ENCODE data around the gene CNOT3.

The CNOT3 gene

DNA sequence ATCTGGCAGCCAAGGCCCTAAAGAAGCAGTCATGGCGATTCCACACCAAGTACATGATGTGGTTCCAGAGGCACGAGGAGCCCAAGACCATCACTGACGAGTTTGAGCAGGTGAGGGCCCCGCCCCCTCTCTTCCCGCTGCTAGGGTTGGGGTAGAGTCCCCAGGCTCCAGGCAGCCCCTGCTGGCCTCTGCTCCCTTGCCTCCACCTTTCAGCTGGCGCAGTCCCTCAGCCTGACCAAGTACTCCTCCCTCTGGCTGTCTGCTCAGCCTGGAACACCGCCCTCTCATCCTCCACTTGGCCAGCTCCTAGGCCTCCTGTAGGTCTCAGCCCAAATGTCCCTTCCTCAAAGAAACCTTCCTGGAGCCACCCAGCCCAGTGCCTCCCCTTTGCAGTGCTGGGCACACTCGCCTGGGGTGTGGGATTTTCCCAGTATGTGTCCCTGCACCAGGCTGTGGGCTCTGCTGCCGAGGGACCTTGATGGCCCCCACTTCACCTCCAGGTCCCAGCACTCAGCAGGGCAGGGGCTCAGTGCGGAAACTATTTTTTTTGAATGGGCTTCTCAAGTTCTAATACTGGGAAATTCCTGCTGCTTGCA lies 16.3 kb downstream of the CNOT3 start:
- TF ChIP-seq TAF1 (IDR thresholded peaks at IDR 0.05; ENCODE audit: borderline replicate concordance, low read depth, low read length) = no peak
- TF ChIP-seq POLR2AphosphoS5 (IDR thresholded peaks at IDR 0.05; ENCODE audit: low read depth, low read length) = peak; percentile 23; the same call in 1 of the 2 replicates
- peak; percentile 43; the same call in 1 of the 2 replicates for TF ChIP-seq POLR2A (IDR thresholded peaks at IDR 0.05; ENCODE audit: low read depth, low read length)
- FAIRE-seq (no peak), DNase-seq (ENCODE audit: insufficient read length) (no peak)

DNA sequence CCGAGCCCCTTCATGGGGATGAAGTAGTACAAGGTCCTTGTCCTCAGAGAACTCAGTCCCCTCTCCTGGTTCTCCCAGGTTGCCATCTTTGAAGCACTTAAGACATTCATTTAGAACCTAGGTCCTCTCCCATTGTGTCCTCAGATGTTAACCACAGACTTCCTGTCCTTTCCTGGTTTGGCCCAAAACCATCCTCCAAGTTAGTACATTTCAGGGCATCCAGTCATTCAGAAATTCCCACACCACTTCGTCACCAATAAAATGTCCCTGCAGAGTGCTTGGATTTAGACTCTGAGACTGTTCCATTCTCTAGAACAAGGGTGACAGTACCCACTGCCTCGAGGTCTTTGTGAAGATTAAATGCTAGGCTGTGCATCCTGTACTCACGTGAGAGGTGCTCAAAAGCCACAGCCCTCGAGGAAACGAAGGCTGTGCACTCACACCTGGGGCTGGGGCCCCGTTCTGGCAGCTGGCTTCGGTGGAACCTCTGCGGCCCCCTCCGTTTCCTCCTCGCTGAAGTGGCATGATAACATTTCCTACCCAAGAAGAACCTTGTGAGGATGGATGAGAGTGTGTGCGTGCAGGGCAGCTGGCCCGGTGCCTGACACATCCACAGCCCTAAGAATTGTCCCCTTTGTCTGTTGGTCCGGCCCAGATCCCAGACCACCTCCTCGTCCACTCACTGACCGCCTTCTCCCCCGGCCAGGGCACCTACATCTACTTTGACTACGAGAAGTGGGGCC lies 17.2 kb downstream of the CNOT3 start:
- no peak for FAIRE-seq
- TF ChIP-seq TAF1 (IDR thresholded peaks at IDR 0.05; ENCODE audit: borderline replicate concordance, low read depth, low read length) (no peak), POLR2AphosphoS5 (IDR thresholded peaks at IDR 0.05; ENCODE audit: low read depth, low read length) (no peak), POLR2A (IDR thresholded peaks at IDR 0.05; ENCODE audit: low read depth, low read length) (no peak; the same call in 1 of the 2 replicates)

DNA sequence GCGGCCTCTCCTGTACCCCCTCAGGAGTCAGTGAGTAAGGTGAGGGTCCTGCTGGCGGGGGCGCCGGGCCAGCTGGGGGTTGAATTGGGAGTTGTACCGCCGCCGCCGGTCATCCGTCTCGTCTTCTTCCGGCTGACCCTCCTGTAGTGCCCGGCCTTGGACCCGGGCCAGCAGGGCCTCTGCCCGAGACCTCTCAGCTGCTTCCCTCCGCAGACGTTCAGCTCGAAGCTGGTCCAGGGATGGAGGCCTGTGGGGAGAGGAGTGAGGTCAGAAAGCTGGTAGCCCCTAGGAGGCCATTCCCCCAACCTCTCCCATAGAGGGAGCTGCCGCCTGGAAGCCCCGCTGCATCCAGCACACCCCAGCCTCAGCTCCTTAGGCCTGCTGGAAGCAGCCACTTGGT lies 18.1 kb downstream of the CNOT3 start:
- TF ChIP-seq POLR2A (IDR thresholded peaks at IDR 0.05; ENCODE audit: low read depth, low read length) (no peak), POLR2AphosphoS5 (IDR thresholded peaks at IDR 0.05; ENCODE audit: low read depth, low read length) (no peak), TAF1 (IDR thresholded peaks at IDR 0.05; ENCODE audit: borderline replicate concordance, low read depth, low read length) (no peak)
- DNase-seq (ENCODE audit: insufficient read length) = no peak
- FAIRE-seq = no peak

More for the DNA sequence above, 17.2 kb downstream of the CNOT3 start:
- DNase-seq (ENCODE audit: insufficient read length) = no peak

DNA sequence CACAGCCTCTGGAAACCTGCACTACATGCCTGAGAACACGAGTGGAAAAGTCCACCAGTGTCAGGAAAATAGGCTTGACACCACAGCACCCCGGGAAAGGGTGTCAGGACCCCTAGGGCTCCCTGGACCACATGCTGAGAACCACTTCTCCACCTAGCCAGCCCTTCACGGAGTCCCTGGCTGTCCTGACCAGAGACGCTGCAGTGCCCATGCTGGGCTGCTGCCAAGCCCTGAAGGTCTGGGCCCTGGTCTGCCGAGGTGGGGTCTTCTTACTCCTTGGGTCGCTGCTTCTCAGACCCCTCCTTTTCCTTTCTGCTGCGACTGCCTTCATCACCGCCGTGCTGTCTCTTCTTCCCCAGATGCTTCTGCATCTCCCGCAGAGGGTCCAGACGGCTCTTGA lies 18.9 kb downstream of the CNOT3 start:
- FAIRE-seq (no peak), DNase-seq (ENCODE audit: insufficient read length) (no peak)
- no peak for TF ChIP-seq POLR2A (IDR thresholded peaks at IDR 0.05; ENCODE audit: low read depth, low read length)
- no peak for TF ChIP-seq POLR2AphosphoS5 (IDR thresholded peaks at IDR 0.05; ENCODE audit: low read depth, low read length)
- no peak for TF ChIP-seq TAF1 (IDR thresholded peaks at IDR 0.05; ENCODE audit: borderline replicate concordance, low read depth, low read length)

DNA sequence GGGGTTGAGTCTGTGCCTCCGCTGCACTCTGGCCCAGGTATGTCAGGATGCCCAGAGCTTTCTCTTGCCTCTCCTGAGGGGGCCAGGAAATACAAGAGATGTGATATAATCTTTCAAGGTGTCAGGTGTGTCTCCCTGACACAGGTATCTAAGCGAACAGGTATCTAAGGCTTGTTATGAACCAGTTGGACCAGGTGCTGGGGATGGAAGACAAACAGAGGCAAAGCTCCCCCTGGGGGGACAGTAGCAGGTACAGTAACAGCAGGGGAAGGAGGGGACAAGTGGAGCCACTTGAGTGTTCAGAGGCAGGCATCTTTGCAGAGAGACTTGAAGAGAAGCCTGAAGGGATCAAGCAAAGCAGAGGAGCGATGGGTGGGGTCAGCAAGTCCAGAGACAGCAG lies 19.4 kb downstream of the CNOT3 start:
- TF ChIP-seq TAF1 (IDR thresholded peaks at IDR 0.05; ENCODE audit: borderline replicate concordance, low read depth, low read length) (no peak), POLR2AphosphoS5 (IDR thresholded peaks at IDR 0.05; ENCODE audit: low read depth, low read length) (no peak), POLR2A (IDR thresholded peaks at IDR 0.05; ENCODE audit: low read depth, low read length) (no peak)
- DNase-seq (ENCODE audit: insufficient read length) (no peak), FAIRE-seq (no peak)

DNA sequence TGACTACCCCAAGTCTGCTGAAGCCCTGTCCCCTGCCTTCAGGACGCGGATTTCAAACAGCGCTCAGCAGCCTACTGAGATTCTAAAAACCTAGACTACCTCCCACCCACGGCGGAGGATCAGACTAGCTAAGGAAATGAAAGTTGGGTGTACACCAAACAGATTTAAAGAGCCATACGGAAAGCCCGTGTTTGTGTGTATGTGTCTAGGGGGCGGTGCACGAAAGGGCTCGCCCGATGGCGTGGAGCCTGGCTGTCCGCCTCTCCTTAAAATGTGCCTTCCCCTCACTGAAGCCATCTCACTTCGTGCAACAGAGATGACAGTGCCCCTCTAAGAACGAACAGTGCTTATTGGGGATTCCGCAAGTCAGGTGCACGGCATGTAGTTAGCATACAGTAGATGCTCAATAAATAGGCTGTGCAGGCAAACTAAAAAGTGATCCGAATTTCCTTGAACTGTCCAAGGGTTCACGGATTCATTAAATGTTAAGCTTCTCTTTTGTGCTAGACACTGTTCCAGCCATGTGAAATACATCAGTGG lies 21.3 kb downstream of the CNOT3 start:
- peak; percentile 49 for DNase-seq (ENCODE audit: insufficient read length)
- no peak for FAIRE-seq
- TF ChIP-seq POLR2A (IDR thresholded peaks at IDR 0.05; ENCODE audit: low read depth, low read length) = no peak
- no peak for TF ChIP-seq TAF1 (IDR thresholded peaks at IDR 0.05; ENCODE audit: borderline replicate concordance, low read depth, low read length)

DNA sequence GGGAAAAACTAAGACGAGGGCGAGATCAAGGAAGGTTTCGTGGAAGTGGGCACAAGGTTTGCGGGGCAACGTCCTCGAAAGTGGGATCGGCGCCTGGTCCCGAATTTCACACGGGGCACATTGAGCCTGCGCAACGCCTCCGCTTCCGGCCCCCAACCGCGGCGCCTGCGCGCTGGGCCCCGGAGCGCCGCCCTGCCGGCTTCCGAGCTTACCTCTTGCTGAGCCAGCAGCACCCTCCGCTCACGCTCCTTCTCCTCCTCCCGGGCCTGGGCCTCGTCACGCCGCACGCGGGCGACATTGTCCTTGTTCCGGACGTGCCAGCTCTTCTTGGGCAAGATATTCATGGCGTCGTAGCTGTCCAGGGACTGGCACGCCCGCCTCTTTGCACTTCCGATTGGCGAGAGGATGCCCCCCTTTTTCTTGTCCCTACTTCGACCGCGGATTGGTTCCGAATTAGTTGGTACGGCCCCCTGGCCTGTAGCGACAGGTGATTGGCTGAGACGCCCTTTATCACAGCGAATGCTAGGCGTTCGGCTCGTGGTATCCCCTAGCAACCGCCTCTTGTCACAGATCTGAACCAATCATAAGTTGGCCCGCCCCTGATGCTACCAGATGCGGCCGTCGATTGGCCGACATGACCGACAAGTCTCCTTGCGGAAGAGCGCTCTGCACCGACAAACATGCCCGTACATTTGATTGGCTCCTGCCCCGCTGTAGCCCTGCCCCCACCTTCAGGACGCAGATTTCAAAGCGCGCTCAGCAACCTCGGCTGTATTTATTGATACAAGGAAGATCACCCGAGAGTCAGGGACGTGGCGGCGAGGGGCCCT lies 22.0 kb downstream of the CNOT3 start, which contains the start of gene LENG1:
TSS of gene LENG1 (minus strand) at position 370 of the 830 bp plus-strand sequence. CDS start at position 344, 26 bp downstream.
- TF ChIP-seq TAF1 (IDR thresholded peaks at IDR 0.05; ENCODE audit: borderline replicate concordance, low read depth, low read length) (peak; percentile 57; the same call in 1 of the 2 replicates), POLR2AphosphoS5 (IDR thresholded peaks at IDR 0.05; ENCODE audit: low read depth, low read length) (peak; percentile 82), POLR2A (IDR thresholded peaks at IDR 0.05; ENCODE audit: low read depth, low read length) (peak; percentile 86)
- DNase-seq (ENCODE audit: insufficient read length) = peak; percentile 97
- peak; percentile 100 for FAIRE-seq

DNA sequence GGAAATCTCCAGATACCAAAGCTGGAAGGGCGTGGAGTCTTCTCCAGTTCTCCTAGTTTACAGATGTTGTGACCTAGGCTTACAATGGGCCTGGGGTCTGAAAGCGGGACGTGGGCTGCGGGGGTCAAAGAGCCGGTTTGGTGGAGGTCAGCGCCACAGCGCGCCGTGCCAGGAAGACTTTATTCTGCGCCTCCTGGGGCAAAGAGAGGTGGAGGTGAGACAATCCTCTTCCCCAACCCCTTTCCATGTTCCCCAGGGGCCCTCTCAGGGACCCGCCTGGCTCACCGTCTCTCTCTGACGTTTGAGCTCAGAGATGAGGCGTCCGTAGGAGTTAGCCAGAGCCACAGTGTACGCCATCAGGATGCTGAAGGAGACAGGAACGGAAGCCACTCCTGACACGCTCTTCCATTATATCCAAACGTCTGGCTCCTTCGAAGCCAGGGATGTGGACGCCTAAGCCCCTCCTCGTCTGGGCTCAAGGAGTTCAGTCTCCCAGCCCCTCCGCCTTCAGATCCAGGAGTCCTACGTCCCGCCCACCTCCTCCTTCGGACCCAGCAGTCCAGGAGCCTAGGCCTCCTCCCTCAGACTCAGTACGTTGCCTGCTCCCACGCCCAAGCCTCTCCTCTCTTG lies 22.7 kb downstream of the CNOT3 start:
- no peak for DNase-seq (ENCODE audit: insufficient read length)
- no peak for FAIRE-seq
- TF ChIP-seq TAF1 (IDR thresholded peaks at IDR 0.05; ENCODE audit: borderline replicate concordance, low read depth, low read length) (no peak), POLR2A (IDR thresholded peaks at IDR 0.05; ENCODE audit: low read depth, low read length) (no peak), POLR2AphosphoS5 (IDR thresholded peaks at IDR 0.05; ENCODE audit: low read depth, low read length) (no peak)

DNA sequence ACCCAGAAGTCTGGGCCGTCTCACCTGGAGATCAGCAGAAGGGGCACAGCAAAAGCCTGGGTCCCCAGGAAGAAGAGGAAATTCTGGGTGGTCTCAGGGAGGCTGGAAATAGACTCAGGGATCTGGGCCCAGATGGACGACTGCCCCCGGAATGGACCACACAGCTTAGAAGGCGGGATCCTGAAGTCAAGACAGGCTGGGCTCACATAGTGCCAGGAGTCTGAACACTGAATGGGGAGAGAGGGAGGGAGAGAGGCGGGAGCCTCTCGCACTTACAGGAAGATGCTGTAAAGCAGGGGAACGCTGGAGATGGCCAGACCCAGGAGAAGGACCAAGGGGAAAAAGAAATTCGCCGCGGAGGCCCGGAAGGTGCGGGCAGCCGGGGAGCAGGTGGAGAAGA lies 23.3 kb downstream of the CNOT3 start:
- FAIRE-seq (no peak), DNase-seq (ENCODE audit: insufficient read length) (no peak)
- TF ChIP-seq POLR2A (IDR thresholded peaks at IDR 0.05; ENCODE audit: low read depth, low read length) = no peak
- TF ChIP-seq TAF1 (IDR thresholded peaks at IDR 0.05; ENCODE audit: borderline replicate concordance, low read depth, low read length) = no peak
- no peak for TF ChIP-seq POLR2AphosphoS5 (IDR thresholded peaks at IDR 0.05; ENCODE audit: low read depth, low read length)

DNA sequence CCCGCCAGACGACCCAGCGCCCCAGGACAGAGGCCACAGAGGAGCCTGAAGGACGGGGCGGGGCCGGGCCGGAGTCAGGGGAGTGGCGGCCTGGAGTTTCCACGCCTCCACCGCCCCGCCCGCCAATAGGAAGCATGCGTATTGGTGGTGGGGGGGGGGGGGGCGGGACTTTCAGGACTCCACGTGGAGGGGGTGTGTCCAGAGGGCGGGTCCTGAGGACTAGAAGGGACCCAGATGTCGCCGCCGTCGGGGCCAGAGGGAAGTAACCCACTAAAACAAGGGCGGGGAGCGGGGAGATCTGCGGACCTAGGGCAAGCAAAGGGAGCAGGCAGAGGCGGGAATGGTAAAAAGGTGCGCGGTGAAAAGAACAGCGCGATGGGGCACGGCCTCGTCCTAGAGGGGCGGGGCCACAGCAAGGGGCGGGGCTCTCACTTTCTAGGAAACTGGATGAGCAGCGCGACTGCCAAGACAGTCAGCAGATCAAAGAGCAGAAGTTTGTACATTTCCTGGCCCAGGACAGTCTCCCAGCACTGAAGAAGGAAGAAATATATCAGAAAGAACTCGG lies 24.8 kb downstream of the CNOT3 start:
- no peak for TF ChIP-seq POLR2AphosphoS5 (IDR thresholded peaks at IDR 0.05; ENCODE audit: low read depth, low read length)
- TF ChIP-seq TAF1 (IDR thresholded peaks at IDR 0.05; ENCODE audit: borderline replicate concordance, low read depth, low read length) = no peak
- no peak for TF ChIP-seq POLR2A (IDR thresholded peaks at IDR 0.05; ENCODE audit: low read depth, low read length)
- FAIRE-seq = no peak
- peak; percentile 59 for DNase-seq (ENCODE audit: insufficient read length)
